Left renal cortex interstitium (tissue), 4 donors: ENCODE data around the gene NOX3. TPM values are rescaled to one million over a fixed set of nuclear protein-coding genes. Genes with fewer than 3 reads are reported as not detected.

Source experiments
- polyA plus RNA-seq, 4 donors: library from polyadenylated mRNA; unstranded; fragments of 120-200 nt; gene quantifications; one replicate each; pipeline ENCODE4 v1.2.1, GENCODE V29; 2013; ENCODE audit not compliant: insufficient read length in 4 of 4

The NOX3 gene
- polyA plus RNA-seq, 4 donors = 1.2 to 3.1 (median 1.7) TPM

Other genes starting within 250 kb of the NOX3 start
- 1 to 10 TPM in 2 of 4 donors, under 1 TPM in 2; 0.38 to 2.7 (median 1.6) TPM for gene CLDN20, start 191.8 kb downstream of the NOX3 start, polyA plus RNA-seq
- 10 to 100 TPM; 16.4 to 28.2 (median 20.1) TPM for gene TFB1M, start 141.4 kb downstream of the NOX3 start, polyA plus RNA-seq